Heart right ventricle (tissue), 16 donors: ENCODE results near the gene COBLL1. TPM values are rescaled to one million over a fixed set of nuclear protein-coding genes. Genes with fewer than 3 reads are reported as not detected.

Source experiments
- ATAC-seq, 8 donors: fragments of 200-7000 bp; cut with Tn5 transposase; one replicate each; pipeline ENCODE4 v1.9.1; 2020; ENCODE audit warnings: mild to moderate bottlenecking in 8 of 8, moderate library complexity in 8 of 8, moderate number of reproducible peaks in 1 of 8
- DNase-seq, 2 donors: peaks; one replicate each; pipeline ENCODE4 v3.0.0-alpha.2; 2020
- H3K27ac ChIP-seq, 10 donors: fragments of 200-600 bp; sonication (generic) in 2 of 10; one replicate each; pipeline versions ENCODE4 v1.5.0 to v1.8.0; 2020 to 2022; ENCODE audit warnings: mild to moderate bottlenecking in 3 of 10
- H3K27me3 ChIP-seq, 7 donors: fragments of 200-600 bp; one replicate each; pipeline ENCODE4 v1.8.0; 2021 to 2022; ENCODE audit warnings: mild to moderate bottlenecking in 2 of 7
- H3K36me3 ChIP-seq, 9 donors: fragments of 200-600 bp; sonication (generic) in 1 of 9; one replicate each; pipeline versions ENCODE4 v1.5.0 to v1.8.0; 2020 to 2022; ENCODE audit warnings: mild to moderate bottlenecking in 2 of 9
- H3K4me1 ChIP-seq, 9 donors: fragments of 200-600 bp; sonication (generic) in 1 of 9; one replicate each; pipeline versions ENCODE4 v1.5.0 to v1.8.0; 2020 to 2022; ENCODE audit warnings: mild to moderate bottlenecking in 4 of 9
- H3K4me3 ChIP-seq, 10 donors: fragments of 200-600 bp; sonication (generic) in 2 of 10; one replicate each; pipeline versions ENCODE4 v1.5.0 to v1.8.0; 2020 to 2022; ENCODE audit warnings: mild to moderate bottlenecking in 7 of 10, moderate library complexity in 2 of 10
- H3K9me3 ChIP-seq, 11 donors: fragments of 200-600 bp in 10 of 11; sonication (generic) in 2 of 11; one replicate each; pipeline versions ENCODE4 v1.5.0 to v1.8.0; 2013 to 2022; ENCODE audit warnings: mild to moderate bottlenecking in 2 of 11, control low read depth in 1 of 11, moderate library complexity in 1 of 11
- CTCF ChIP-seq, 9 donors: fragments of 200-600 bp; sonication (generic) in 2 of 9; IDR thresholded peaks; one replicate each; pipeline versions ENCODE4 v1.5.0 to v1.8.0; 2021 to 2022; ENCODE audit warnings: antibody characterized with exemption in 9 of 9, mild to moderate bottlenecking in 5 of 9, moderate library complexity in 1 of 9
- WGBS, 2 donors: extraction: QIAGEN DNeasy Blood & Tissue Kit; methylation state at CpG; one replicate each; pipeline ENCODE4 v1.1.7; 2013; ENCODE audit warnings: inconsistent platforms in 1 of 2; 5-methylcytosine and 5-hydroxymethylcytosine counted together
- intact Hi-C, 10 donors: fragments of 100-400 bp; cut with DNase I; formaldehyde crosslinking; loops; one replicate each; pipeline versions ENCODE4 v1.11.1 to v1.14.2; 2022
- long read RNA-seq, 3 donors: library from polyadenylated mRNA; unstranded; transcript quantifications; one replicate each; pipeline ENCODE4 v2.0.0, GENCODE V29; 2020 to 2021
- polyA plus RNA-seq, 2 donors: library from polyadenylated mRNA; stranded (reverse); fragments of 200-250 nt; gene quantifications; one replicate each; pipeline ENCODE4 v1.2.3, GENCODE V29; 2013
- total RNA-seq, 10 donors: library from RNA; stranded (reverse); fragmentation: NEBNext Ultra II Directional in 3 of 10; extraction: Animal tissue kit (Norgen Biotek cat#: 25700) in 3 of 10; gene quantifications; one replicate each; pipeline versions ENCODE4 v1.2.1 to v1.2.4, GENCODE V29; 2021 to 2023
- donor health status: Arrhythmogenic right ventricular cardiomyopathy.
- donor health status: ischemic (EF 13 %, LVEDD 7.1; RV severe dilation, severe dysfunction).
- donor health status: healthy with polysubstance abuse.
- donor health status: DM: no; HTN: yes; CAD: no.
- donor health status: DM: no; HTN: no; CAD: no.
- donor health status: ischemic (EF 25% LVEDD 6.9; RV normal size, moderate dysfunction).
- donor health status: ischemic (EF 25% LVEDD 5.7; RV mildly dilated, moderate dysfunction).
- donor health status: healthy.
- donor health status: DM: yes; HTN: yes; CAD: no.
- donor health status: Ischemic cardiomyopathy.
- donor health status: ischemic (EF 35%, LVEDD 5.7; RV mildly dilated, moderate dysfunction).
- donor health status: nonischemic (EF 11% LVEDD 7.7; RV severe dilation, severe dysfunction).
- donor health status: DM: yes; HTN: yes; CAD: no.
- donor health status: PGD.
- donor health status: ischemic (EF 29% LVEDD 5.4; RV normal size, mild dysfunction).
- donor health status: nonischemic (EF 23%, LVEDD 6.1; RV moderate dilation, normal function).

COBLL1 gene
- total RNA-seq (10 to 100 TPM; 12.1 to 20.5 (median 15.1) TPM), polyA plus RNA-seq (1 to 10 TPM; 5.0 to 6.0 TPM)
- long read RNA-seq, donor 1, full-length matches to known transcripts = 2 of 4 reads
- long read RNA-seq, donor 1, partial matches to known transcripts = 0 of 4 reads
- long read RNA-seq, donor 1, other reads (novel, unspliced or antisense) = 2 of 4 reads
- long read RNA-seq, donor 2, full-length matches to known transcripts = 3 of 8 reads
- long read RNA-seq, donor 2, partial matches to known transcripts = 1 of 8 reads
- long read RNA-seq, donor 2, other reads (novel, unspliced or antisense) = 4 of 8 reads
- long read RNA-seq, donor 3, full-length matches to known transcripts = 23 of 32 reads
- long read RNA-seq, donor 3, partial matches to known transcripts = 4 of 32 reads
- long read RNA-seq, donor 3, other reads (novel, unspliced or antisense) = 5 of 32 reads

GRCh38 chr2:164841719-164842623 is at the start of gene COBLL1:
TSS of gene COBLL1 (minus strand) at chr2:164841823. CDS start at chr2:164841196, 627 bp downstream.
- no peaks in the 10 kb centered on the region for H3K9me3 ChIP-seq
- H3K36me3 ChIP-seq = no peaks in the 10 kb centered on the region
- peaks cover 0 to 48% (median 27%) of the 10 kb centered on the region in 9 donors for H3K4me1 ChIP-seq
- WGBS, 2 donors = 1% methylated on average over 57 of the region's 57 CpGs
- ATAC-seq (peak; percentile 74 to 91 (median 86)), DNase-seq (peak; percentile 78 to 84)
- H3K27ac ChIP-seq = peak within 1 kb of the TSS; percentile 89 to 99 (median 97)
- intact Hi-C loops = loop anchor here (2.0 to 10.0 kb wide), 10 partner anchors 60 to 105 kb away; no protein-coding TSS in a partner anchor
- peaks cover 0 to 19% (median 0%) of the 10 kb centered on the region in 7 donors for H3K27me3 ChIP-seq
- peak within 1 kb of the TSS; percentile 62 to 96 (median 87) for H3K4me3 ChIP-seq
- peak; percentile 74 to 91 (median 84) for TF ChIP-seq CTCF (IDR thresholded peaks at IDR 0.05)

- intact Hi-C loops = no loop called here
- no peaks in the 10 kb centered on the region for H3K36me3 ChIP-seq
- peak overlapping the region in 4 of 10 donors; percentile 4 to 37 (median 24) for H3K27ac ChIP-seq
- no peaks in the 10 kb centered on the region for H3K27me3 ChIP-seq
- H3K9me3 ChIP-seq = no peaks in the 10 kb centered on the region
- DNase-seq (no peak), ATAC-seq (peak in 5 of 8 donors; percentile 38 to 89 (median 55))
- H3K4me3 ChIP-seq = no peak overlapping the region
- 36 to 38% methylated on average over 4 of the region's 4 CpGs for WGBS, 2 donors
- no peak for TF ChIP-seq CTCF (IDR thresholded peaks at IDR 0.05)
- H3K4me1 ChIP-seq = peaks cover 0 to 14% (median 0%) of the 10 kb centered on the region in 9 donors
Measured at GRCh38 chr2:164890544-164890943, 48.9 kb upstream of the COBLL1 start.

- no peak for ATAC-seq
- DNase-seq = no peak
- Histone ChIP-seq H3K4me1 (peaks cover 0 to 14% (median 0%) of the 10 kb centered on the region in 9 donors), H3K36me3 (no peaks in the 10 kb centered on the region), H3K27ac (no peak overlapping the region), H3K9me3 (no peaks in the 10 kb centered on the region), H3K27me3 (no peaks in the 10 kb centered on the region), H3K4me3 (no peak overlapping the region)
- WGBS, 2 donors = 77 to 78% methylated on average over 3 of the region's 3 CpGs
- intact Hi-C loops = no loop called here
- TF ChIP-seq CTCF (IDR thresholded peaks at IDR 0.05) = no peak
Measured at GRCh38 chr2:164888592-164888991, 47.0 kb upstream of the COBLL1 start.
